ENCODE results near the gene ZNF451.
A peak's percentile ranks its signal among the peaks of the same experiment; 100 is the strongest.

DNA sequence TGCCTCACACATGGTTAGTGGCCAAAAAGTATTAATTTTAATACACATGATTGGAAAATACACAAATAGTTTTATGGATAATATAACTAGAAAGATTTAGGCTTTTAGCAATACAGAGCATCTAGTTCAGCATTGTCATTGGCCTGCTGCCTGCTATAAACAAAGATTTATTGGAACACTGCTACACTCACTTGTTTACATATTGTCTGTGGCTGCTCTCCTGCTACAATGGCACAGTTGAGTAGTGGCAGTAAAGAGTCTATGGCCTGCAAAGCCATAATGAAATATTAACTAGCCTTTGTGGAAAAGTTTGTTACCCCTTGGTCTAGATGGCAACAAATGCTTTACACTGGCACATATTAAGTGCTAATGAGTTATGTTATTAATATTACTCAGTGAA lies 37.8 kb downstream of the ZNF451 start:
- TF ChIP-seq POLR2AphosphoS5 (IDR thresholded peaks at IDR 0.05) (peak; percentile 81), CTCF (IDR thresholded peaks at IDR 0.05) (no peak), POLR2A (IDR thresholded peaks at IDR 0.05) (no peak)

Measured in prostate gland (tissue), 2 donors.